ENCODE data around the gene PRDM1.
A peak's percentile ranks its signal among the peaks of the same experiment; 100 is the strongest.

PRDM1 gene

GRCh38 chr6:106072501-106073090, 13.5 kb upstream of the PRDM1 start:
- DNase-seq, result no peak

GRCh38 chr6:106074146-106074545, 12.0 kb upstream of the PRDM1 start:
- no peak for DNase-seq

- DNase-seq, result no peak
Observed at GRCh38 chr6:106076139-106076538, 10.0 kb upstream of the PRDM1 start.

GRCh38 chr6:106077170-106077569, 9.0 kb upstream of the PRDM1 start:
- DNase-seq, result no peak

- no peak for DNase-seq
Observed at GRCh38 chr6:106077881-106078280, 8.3 kb upstream of the PRDM1 start.

GRCh38 chr6:106079961-106080762, 6.0 kb upstream of the PRDM1 start:
- DNase-seq, result no peak

- DNase-seq, result no peak
Observed at GRCh38 chr6:106080763-106081095, 5.4 kb upstream of the PRDM1 start.

GRCh38 chr6:106081715-106082114, 4.4 kb upstream of the PRDM1 start:
- DNase-seq, result no peak

- no peak for DNase-seq
Observed at GRCh38 chr6:106082735-106083398, 3.3 kb upstream of the PRDM1 start.

- DNase-seq, result no peak
Observed at GRCh38 chr6:106083618-106084017, 2.5 kb upstream of the PRDM1 start.

- DNase-seq, result peak; percentile 94
Observed at GRCh38 chr6:106084106-106084988, 1.8 kb upstream of the PRDM1 start.

GRCh38 chr6:106084989-106085691, 996 bp upstream of the PRDM1 start:
- no peak for DNase-seq

GRCh38 chr6:106085692-106085983, 498 bp upstream of the PRDM1 start:
- no peak for DNase-seq

- DNase-seq, result no peak
Observed at GRCh38 chr6:106086814-106087175, 659 bp downstream of the PRDM1 start.

GRCh38 chr6:106087548-106088325, 1.6 kb downstream of the PRDM1 start:
- DNase-seq, result no peak

- DNase-seq, result peak; percentile 83
Observed at GRCh38 chr6:106090001-106090400, 3.9 kb downstream of the PRDM1 start.

GRCh38 chr6:106092279-106092678, 6.1 kb downstream of the PRDM1 start:
- no peak for DNase-seq

GRCh38 chr6:106094261-106094963, 8.3 kb downstream of the PRDM1 start:
- no peak for DNase-seq

GRCh38 chr6:106094964-106095335, 8.8 kb downstream of the PRDM1 start:
- no peak for DNase-seq

GRCh38 chr6:106097411-106098231, 11.5 kb downstream of the PRDM1 start:
- peak; percentile 88 for DNase-seq

Measured in OCI-M1 (cell line).